NB4 (cell line): ENCODE measurements around the gene OTOP2.

Experiments
- CTCF ChIP-seq: IDR thresholded peaks from one replicate; pipeline ENCODE4 v1.5.1; 2012; ENCODE audit warnings: low read depth, low read length
- TF ChIP-seq, protein P1 (sequence below): IDR thresholded peaks from 2 replicates; pipeline ENCODE4 v1.6.1; 2011; ENCODE audit warnings: low read depth, low read length

DNA sequence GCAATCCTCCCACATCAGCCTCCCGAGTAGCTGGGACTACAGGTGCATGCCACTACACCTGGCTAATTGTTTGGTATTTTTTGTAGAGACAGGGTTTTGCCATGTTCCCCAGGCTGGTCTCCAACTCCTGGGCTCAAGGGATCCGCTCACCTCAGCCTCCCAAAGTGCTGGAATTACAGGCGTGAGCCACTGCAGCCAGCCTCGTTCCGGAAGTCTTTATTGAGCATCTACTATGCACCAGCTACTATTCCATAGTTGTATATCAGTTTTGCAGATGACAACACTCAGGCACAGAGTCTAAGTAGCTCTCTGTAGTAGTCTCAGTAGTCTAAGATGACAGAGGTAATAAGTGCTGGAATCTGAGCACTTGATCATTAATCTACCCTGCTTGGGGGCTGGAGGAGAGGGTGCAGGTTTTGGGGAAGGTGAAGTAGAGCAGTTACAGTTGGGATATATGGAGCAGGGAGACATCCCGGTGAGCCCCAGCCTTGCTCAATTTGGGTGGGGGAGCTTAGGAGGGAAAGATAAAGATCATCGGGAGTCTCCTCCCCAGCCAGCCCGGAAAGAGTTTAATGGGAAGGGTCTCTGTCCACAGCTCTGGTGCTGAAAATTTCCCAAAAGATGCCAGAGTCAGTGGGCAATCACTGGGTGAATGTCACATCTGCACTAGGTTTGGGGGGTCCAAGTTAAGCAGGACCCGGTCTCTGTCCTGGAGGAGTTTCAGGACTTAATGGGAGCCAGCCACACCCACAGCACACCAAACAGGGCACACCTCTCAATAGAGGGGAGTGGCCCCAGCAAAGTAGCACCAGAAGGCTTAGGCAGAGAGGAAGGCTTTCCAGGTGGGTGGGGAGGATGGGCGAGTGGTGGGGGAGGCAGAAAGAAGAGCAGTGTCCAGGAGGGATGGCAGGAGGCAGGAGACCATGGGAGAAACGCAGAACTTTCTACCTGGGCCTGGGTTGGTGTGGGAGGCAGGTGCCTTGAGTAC is 13.3 kb downstream of the OTOP2 start:
- no peak for TF ChIP-seq CTCF
- TF ChIP-seq, protein P1, sequence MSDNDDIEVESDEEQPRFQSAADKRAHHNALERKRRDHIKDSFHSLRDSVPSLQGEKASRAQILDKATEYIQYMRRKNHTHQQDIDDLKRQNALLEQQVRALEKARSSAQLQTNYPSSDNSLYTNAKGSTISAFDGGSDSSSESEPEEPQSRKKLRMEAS: no peak
